Peyer's patch (tissue), 4 donors: ENCODE data around the gene FAM107B. TPM values are rescaled to one million over a fixed set of nuclear protein-coding genes. Genes with fewer than 3 reads are reported as not detected.
"Not testable (repeated sequence)": the region's sequence is repeated elsewhere in the genome, so short reads cannot be mapped to it uniquely, and the experiment has no call there.

Experiments
- DNase-seq, 3 donors: peaks; one replicate each; pipeline ENCODE4 v3.0.0-alpha.2; 2017 to 2019
- H3K27ac ChIP-seq, 4 donors: fragments of 200-600 bp; sonication (generic); one replicate each; pipeline ENCODE4 v1.5.1; 2016 to 2019
- H3K27me3 ChIP-seq, 2 donors: fragments of 200-600 bp; sonication (generic); one replicate each; pipeline ENCODE4 v1.5.1; 2019
- H3K36me3 ChIP-seq, 3 donors: fragments of 200-600 bp; sonication (generic); one replicate each; pipeline ENCODE4 v1.5.1; 2016 to 2019
- H3K4me1 ChIP-seq, 4 donors: fragments of 200-600 bp; sonication (generic); one replicate each; pipeline ENCODE4 v1.5.1; 2016 to 2019
- H3K4me3 ChIP-seq, 4 donors: fragments of 200-600 bp; sonication (generic); 1 replicate in 3 of 4; 2 replicates in 1 of 4; pipeline ENCODE4 v1.5.1; 2016 to 2019; ENCODE audit warnings: mild to moderate bottlenecking in 1 of 4
- H3K9me3 ChIP-seq, 4 donors: fragments of 200-600 bp; sonication (generic); one replicate each; pipeline ENCODE4 v1.5.1; 2016 to 2019; ENCODE audit warnings: mild to moderate bottlenecking in 1 of 4
- POLR2A ChIP-seq, 2 donors: fragments of 450-650 bp; IDR thresholded peaks; one replicate each; pipeline ENCODE4 v1.5.1; 2017; ENCODE audit warnings: antibody characterized with exemption in 2 of 2, mild to moderate bottlenecking in 2 of 2, moderate library complexity in 2 of 2
- total RNA-seq, 4 donors: library from RNA; depleted of rRNA; stranded (reverse); fragments of >200 nt; gene quantifications; one replicate each; pipeline ENCODE4 v1.1.0, GENCODE V29; 2016
- TF ChIP-seq, protein P1 (sequence below), 6 experiments: fragments of 450-650 bp in 4 of 6; fragments of 200-600 bp in 2 of 6; sonication (generic) in 1 of 6; IDR thresholded peaks; one replicate each; pipeline ENCODE4 v1.5.1; 2017 to 2019; ENCODE audit warnings: antibody characterized with exemption in 6 of 6, mild to moderate bottlenecking in 3 of 6, moderate library complexity in 1 of 6

FAM107B gene
- total RNA-seq, 4 donors from 2014 or later, result 36.6 to 89.1 (median 39.6) TPM

DNA sequence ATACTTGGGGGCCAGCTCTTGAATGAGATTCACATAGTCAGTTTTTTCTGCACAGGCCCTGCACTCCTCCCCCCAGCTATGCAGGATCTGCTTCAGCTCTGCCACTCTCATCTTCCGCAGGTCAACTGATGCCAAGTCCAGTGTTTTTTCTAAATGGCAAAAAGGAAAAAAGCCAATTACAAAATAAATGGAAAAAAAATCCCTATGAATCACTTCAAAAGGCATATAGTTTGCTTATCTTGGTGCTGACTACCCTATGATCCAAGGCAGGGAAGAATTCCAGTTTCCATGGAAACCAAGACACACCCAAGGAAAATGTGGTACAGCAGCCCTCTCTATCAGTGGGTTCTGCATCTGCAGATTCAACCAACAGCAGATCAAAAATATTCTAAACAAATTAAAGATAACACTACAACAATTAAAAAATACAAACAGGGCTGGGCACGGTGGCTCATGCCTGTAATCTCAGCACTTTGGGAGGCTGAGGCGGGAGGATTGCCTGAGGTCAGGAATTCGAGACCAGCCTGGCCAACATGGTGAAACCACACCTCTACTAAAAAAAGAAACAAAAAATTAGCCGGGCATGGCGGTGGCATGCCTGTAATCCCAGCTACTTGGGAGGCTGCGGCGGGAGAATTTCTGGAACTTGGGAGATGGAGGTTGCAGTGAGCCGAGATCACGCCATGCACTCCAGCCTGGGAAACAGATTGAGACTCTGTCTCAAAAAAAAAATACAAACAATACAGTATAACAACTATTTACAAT, 45.5 kb upstream of the FAM107B start:
- TF ChIP-seq POLR2A (IDR thresholded peaks at IDR 0.05), result no peak
- TF ChIP-seq, protein P1, sequence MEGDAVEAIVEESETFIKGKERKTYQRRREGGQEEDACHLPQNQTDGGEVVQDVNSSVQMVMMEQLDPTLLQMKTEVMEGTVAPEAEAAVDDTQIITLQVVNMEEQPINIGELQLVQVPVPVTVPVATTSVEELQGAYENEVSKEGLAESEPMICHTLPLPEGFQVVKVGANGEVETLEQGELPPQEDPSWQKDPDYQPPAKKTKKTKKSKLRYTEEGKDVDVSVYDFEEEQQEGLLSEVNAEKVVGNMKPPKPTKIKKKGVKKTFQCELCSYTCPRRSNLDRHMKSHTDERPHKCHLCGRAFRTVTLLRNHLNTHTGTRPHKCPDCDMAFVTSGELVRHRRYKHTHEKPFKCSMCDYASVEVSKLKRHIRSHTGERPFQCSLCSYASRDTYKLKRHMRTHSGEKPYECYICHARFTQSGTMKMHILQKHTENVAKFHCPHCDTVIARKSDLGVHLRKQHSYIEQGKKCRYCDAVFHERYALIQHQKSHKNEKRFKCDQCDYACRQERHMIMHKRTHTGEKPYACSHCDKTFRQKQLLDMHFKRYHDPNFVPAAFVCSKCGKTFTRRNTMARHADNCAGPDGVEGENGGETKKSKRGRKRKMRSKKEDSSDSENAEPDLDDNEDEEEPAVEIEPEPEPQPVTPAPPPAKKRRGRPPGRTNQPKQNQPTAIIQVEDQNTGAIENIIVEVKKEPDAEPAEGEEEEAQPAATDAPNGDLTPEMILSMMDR (IDR thresholded peaks at IDR 0.05), result no peak
- H3K36me3 ChIP-seq, result no peaks in the 10 kb centered on the region
- H3K4me1 ChIP-seq, result peaks cover 0 to 6% (median 0%) of the 10 kb centered on the region in 4 donors
- no peak overlapping the region for H3K4me3 ChIP-seq
- no peaks in the 10 kb centered on the region for H3K9me3 ChIP-seq
- no peak overlapping the region for H3K27ac ChIP-seq
- DNase-seq, result no peak
- no peaks in the 10 kb centered on the region for H3K27me3 ChIP-seq

GRCh38 chr10:14816717-14817116, 42.0 kb upstream of the FAM107B start:
- DNase-seq, H3K27me3 ChIP-seq, H3K36me3 ChIP-seq, H3K9me3 ChIP-seq, H3K4me3 ChIP-seq, H3K4me1 ChIP-seq, H3K27ac ChIP-seq: not testable (repeated sequence)

GRCh38 chr10:14815681-14816080, 41.0 kb upstream of the FAM107B start:
- Histone ChIP-seq H3K9me3 (no peaks in the 10 kb centered on the region), H3K27me3 (no peaks in the 10 kb centered on the region), H3K36me3 (no peaks in the 10 kb centered on the region), H3K27ac (no peak overlapping the region), H3K4me3 (no peak overlapping the region), H3K4me1 (no peaks in the 10 kb centered on the region)
- no peak for DNase-seq
- no peak for TF ChIP-seq POLR2A (IDR thresholded peaks at IDR 0.05)
- TF ChIP-seq, protein P1 (IDR thresholded peaks at IDR 0.05), result no peak

DNA sequence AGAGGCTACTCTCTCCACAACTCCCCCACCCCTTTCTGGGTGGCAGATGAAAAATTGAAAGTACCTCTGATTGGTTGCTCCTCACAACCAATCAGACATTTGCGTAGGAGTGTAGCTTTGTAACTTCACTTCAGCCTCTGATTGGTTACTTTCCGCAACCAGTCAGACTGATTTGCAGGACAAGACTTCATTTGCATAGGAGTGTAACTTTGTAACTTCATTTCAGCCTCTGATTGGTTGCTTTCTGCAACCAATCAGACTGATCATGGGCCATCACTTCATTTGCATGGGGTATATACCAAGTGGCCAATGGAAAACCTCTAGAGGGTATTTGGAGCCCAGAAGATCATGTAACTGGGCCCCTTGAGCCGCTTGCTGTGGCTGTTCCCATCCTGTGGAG, 37.6 kb upstream of the FAM107B start:
- H3K4me3 ChIP-seq, result no peak overlapping the region
- H3K36me3 ChIP-seq, result no peaks in the 10 kb centered on the region
- TF ChIP-seq POLR2A (IDR thresholded peaks at IDR 0.05), result no peak
- TF ChIP-seq, protein P1 (IDR thresholded peaks at IDR 0.05), result no peak

GRCh38 chr10:14810969-14811953, 36.6 kb upstream of the FAM107B start:
- no peak overlapping the region for H3K4me3 ChIP-seq
- no peak overlapping the region for H3K27ac ChIP-seq
- no peak for TF ChIP-seq POLR2A (IDR thresholded peaks at IDR 0.05)
- TF ChIP-seq, protein P1 (IDR thresholded peaks at IDR 0.05), result no peak

More for the DNA sequence above, 37.6 kb upstream of the FAM107B start:
- H3K9me3 ChIP-seq, result no peaks in the 10 kb centered on the region
- H3K4me1 ChIP-seq, result no peaks in the 10 kb centered on the region
- no peaks in the 10 kb centered on the region for H3K27me3 ChIP-seq
- no peak overlapping the region for H3K27ac ChIP-seq
- no peak for DNase-seq

GRCh38 chr10:14806318-14806717, 31.6 kb upstream of the FAM107B start:
- H3K36me3 ChIP-seq, result no peaks in the 10 kb centered on the region
- no peaks in the 10 kb centered on the region for H3K9me3 ChIP-seq
- H3K4me1 ChIP-seq, result no peaks in the 10 kb centered on the region
- no peak overlapping the region for H3K4me3 ChIP-seq
- no peak for TF ChIP-seq POLR2A (IDR thresholded peaks at IDR 0.05)
- TF ChIP-seq, protein P1 (IDR thresholded peaks at IDR 0.05), result no peak
- H3K27me3 ChIP-seq, result no peaks in the 10 kb centered on the region
- DNase-seq, result no peak
- no peak overlapping the region for H3K27ac ChIP-seq

More at GRCh38 chr10:14810969-14811953, 36.6 kb upstream of the FAM107B start:
- Histone ChIP-seq H3K9me3 (no peaks in the 10 kb centered on the region), H3K27me3 (no peaks in the 10 kb centered on the region), H3K36me3 (no peaks in the 10 kb centered on the region), H3K4me1 (no peaks in the 10 kb centered on the region)
- no peak for DNase-seq
